Colon (tissue), 2 donors: ENCODE measurements around the gene TNFAIP2.

ENCODE experiments used
- FAIRE-seq: peaks from 2 replicates; lab custom pipeline; 2012; peaks lifted over from hg19 to GRCh38; lab: Jason Lieb, UNC
- donor health status: control.
- donor health status: control.

TNFAIP2 gene

DNA sequence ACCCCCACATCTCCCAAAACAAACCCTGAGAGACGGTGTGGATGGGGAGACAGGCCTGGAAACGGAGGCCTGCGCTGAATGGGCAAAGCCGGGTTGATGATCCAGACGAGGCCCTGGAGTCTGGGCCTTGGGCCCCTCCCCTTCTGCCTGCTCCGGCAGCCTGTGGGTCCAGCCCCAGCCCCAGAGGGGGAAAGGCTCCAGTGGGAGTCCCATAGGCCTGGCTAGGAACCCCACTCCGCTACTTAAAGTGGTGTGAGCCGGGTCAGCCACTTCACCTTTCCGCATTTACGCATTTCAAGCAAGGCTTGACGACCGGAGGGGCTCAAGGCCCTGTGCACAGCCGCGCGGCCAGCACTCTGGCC is 695 bp upstream of the TNFAIP2 start:
- FAIRE-seq: no peak

GRCh38 chr14:103123634-103124500 is 606 bp downstream of the TNFAIP2 start:
- no peak for FAIRE-seq

DNA sequence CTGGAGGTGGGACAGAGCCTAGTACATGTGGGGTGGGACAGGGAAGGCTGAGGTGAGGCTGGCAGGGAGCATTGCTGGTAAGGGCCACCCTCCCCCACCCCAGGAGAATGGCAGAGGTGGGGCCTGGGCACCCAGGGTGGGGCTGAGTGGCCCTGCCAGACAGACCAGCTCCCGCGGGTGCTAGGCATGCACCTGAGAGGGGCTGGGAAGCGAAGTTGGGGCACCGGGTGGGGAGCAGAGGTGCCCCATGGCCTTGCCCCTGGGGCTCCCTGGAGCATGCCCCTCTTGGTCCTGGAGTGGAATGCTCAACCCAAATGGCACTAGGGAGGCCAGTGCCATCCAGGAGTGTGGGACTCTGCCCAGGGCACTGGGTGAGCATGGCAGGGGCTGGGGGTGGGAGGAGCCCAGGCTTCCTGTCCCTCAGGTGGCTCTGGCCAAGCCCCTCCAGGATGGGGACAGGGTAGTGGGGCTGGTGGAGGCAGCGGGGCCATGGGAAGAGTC is 1.3 kb downstream of the TNFAIP2 start:
- no peak for FAIRE-seq

GRCh38 chr14:103125098-103126070 is 2.1 kb downstream of the TNFAIP2 start:
- FAIRE-seq: no peak

DNA sequence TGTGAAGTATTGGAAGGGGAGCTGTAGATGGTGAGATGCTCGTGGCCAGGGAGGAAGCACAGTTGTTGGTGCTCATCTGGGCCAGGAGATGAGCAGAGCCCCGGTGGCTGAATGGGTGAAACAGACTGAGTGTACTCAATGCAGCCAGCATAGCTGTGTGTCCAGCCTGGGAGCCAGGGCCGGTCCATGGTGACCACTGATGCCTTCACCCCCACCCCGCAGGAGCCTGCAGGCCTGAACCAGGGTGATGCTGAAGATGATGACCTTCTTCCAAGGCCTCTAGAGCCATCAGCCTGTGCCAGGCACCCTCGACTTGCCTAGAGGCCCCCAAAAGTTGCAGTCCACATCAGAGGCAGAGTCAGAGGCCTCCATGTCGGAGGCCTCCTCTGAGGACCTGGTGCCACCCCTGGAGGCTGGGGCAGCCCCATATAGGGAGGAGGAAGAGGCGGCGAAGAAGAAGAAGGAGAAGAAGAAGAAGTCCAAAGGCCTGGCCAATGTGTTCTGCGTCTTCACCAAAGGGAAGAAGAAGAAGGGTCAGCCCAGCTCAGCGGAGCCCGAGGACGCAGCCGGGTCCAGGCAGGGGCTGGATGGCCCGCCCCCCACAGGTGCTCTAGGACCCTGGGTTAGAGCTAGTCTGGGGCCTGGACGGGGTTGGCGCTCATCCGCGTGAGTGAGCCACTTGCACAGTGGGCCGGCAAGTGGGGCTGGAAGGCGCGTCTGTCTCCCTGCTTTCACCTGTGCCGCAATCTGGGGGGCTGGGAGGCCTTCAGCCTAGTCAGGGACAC is 3.0 kb downstream of the TNFAIP2 start:
- FAIRE-seq: no peak

GRCh38 chr14:103126873-103127304 is 3.6 kb downstream of the TNFAIP2 start:
- FAIRE-seq: no peak

- no peak for FAIRE-seq
Observed at GRCh38 chr14:103127356-103127755, 4.1 kb downstream of the TNFAIP2 start.

DNA sequence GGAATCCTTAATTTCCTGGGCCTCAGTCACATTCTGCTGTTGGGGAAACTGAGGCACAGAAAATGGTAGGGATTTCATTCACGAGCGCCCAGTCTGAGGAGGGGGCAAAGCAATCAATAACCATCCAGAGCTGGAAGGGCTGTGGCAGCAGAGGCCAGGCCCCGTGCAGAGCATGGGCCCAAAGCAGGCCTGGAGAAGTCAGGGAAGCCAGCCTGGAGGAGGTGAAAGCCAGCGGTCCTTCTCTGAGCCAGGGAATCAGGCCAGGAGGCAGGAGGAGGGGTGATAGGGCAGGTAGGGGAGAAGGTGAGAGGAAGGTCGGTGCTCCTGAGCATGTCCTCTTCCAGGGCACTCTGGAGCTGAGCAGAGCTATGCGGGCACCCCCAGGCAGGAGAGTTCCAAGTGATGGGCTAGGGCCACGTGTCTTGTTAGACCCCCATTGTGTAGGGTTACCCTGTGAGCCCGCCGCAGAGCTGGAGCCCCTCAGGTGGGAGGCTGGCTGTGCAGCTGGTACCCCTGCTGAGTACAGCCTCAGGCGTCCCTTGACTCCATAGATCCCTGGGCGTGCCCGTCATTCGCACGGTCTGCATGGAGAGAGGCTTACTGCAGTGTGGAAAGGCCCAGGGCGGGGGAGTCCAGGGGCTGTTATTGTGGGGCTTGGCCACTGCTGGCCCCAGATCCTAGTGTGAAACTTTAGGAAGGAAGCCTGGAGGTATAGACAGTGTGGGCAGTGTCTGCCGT is 4.8 kb downstream of the TNFAIP2 start:
- FAIRE-seq: no peak

DNA sequence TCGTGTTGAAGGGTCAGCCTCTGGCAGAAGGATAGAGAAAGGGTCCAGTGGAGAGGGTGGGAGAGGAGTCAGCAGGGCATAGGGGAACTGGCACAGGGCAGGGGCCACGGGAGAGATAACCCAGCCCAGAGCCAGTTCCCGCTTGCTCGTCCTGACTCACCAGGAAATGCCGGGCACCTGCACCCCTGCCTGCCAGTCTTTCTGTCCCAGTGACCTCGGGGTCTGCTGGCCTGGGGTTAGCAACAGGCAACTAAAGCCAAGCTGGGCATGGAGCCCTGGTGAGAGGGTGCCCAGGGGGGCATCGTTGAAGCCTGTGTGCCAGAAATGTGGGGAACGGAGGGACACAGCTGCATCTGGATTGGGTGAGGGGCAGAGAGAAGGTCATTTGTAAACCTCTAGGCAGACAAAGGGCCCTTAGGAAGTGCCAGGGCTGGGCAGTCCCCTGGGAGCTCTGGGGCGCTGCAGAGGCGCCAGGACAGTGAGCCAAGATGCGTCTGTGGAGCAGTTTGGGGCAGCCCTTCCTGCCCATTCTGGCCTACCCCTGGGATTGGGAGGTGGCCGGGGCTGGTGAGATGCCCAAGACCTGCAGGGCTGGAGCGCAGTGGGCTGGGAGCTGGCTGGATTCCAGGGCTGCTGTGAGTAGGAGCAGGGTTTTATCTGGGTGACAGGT is 5.5 kb downstream of the TNFAIP2 start:
- no peak for FAIRE-seq

DNA sequence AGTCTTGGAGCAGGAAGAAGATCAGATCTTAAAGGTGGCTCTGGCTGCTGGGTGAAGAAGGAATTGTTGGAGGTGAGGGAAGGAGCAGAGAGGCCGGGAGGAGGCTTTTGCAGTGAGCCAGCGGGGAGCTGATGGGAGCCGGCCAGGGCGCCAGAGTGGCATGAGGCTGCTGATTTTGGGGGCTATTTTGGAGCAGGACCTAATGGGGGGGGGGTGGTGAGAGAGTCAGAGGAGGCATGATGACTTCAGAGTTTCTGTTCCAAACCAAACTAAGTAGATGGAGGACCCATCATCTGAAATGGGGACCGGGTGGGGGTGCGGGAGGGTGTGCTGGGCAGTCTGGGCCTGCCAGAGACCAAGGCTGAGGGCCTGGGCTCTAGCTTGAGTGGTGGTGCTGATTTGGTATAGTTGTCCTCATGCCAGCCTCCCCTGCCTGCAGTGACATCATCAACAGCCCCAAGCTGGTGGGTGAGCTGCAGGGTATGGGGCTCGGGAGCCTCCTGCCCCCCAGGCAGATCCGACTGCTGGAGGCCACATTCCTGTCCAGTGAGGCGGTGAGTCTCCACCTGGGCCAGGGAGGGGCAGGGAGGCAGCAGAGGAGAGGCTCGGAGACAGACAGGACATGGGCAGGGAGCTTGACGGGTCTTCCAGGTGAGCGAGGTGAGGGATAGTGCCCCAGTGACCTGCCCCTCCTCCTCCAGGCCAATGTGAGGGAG is 6.2 kb downstream of the TNFAIP2 start:
- no peak for FAIRE-seq

- FAIRE-seq: no peak
Observed at GRCh38 chr14:103130017-103130764, 6.9 kb downstream of the TNFAIP2 start.

- no peak for FAIRE-seq
Observed at GRCh38 chr14:103130965-103131364, 7.7 kb downstream of the TNFAIP2 start.

- no peak for FAIRE-seq
Observed at GRCh38 chr14:103131580-103131979, 8.3 kb downstream of the TNFAIP2 start.

DNA sequence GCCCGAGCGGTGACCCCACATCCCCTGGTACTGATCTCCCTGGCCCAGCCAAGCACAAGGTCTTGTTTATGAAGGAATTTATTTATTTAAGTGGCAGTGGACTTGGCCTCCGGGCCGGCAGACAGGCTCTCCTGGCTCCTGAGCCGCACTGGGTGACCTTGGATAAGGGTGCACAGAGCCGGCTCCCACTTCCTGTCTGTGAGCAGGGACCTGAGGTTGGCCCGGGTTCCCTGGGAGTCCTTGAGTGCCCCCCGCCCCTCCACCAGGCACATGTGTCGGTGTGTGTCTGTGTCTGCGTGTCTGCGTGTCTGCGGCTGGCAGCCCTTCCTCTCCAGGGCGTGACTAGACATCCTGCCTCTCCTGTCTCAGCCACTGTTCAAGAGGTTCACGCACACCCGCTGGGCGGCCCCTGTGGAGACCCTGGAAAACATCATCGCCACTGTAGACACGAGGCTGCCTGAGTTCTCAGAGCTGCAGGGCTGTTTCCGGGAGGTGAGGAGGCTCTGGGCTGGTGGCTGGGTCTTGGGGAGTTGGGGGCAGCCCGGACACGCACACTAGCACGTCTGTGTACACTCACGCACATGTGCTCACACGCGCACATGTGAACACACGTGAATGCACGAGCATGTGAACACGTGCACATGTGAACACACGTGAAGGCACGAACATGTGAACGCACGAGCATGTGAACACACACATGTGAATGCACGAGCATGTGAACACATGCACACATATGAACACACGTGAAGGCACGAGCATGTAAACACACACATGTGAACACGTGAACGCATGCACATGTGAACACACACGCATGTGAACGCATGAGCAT is 9.3 kb downstream of the TNFAIP2 start:
- no peak for FAIRE-seq

GRCh38 chr14:103133210-103134140 is 10.2 kb downstream of the TNFAIP2 start:
- FAIRE-seq: no peak

- no peak for FAIRE-seq
Observed at GRCh38 chr14:103134405-103134804, 11.1 kb downstream of the TNFAIP2 start.

DNA sequence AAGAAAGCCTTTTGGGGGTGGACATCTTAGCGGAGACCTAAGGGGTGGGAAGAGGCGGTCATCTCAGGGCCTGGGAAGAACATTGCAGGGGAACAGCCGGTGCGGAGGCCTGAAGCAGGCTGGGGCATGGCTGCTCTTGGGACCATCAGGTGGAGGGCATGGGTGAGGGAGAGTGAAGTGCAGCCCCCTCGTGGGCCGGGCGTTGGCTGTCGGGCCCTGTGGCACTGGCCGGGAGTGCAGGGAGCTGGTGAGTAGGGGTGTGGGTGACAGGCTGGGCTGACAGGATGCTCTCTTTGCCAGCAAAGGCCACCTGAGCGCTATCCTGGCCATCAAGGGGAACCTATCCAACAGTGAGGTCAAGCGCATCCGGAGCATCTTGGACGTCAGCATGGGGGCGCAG is 11.7 kb downstream of the TNFAIP2 start:
- no peak for FAIRE-seq
